ENCODE measurements around the gene PIP4K2B.

PIP4K2B gene

DNA sequence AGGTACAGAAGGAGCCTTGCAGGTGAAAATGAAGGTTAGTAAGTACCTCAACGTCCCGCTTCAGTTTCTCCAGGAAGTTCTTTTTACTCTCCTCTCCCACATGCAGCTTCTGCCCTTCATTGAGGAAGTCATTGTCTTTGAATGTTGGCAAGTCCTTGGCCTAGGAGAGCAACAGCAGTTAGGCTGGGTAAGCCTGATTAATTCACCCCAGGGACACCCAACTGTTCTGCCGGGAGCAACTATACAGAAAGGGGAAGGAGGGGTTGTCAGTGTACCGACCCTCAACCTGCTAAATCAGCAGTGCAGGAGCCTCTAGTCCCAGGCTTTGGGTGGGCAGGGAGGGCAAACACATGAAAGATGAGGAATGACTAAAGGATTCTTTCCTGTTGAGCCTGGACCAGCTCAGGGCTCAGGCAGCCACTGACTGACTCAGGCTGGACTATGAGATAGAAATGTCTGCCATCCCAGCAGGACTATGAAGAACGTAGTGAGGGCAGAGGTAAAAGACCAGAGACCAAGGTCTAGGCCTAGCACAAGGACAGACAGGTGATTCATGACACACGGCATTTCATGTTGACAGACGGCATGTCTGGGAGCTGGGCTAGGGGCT is 21.6 kb downstream of the PIP4K2B start:
- DNase-seq = no peak

DNA sequence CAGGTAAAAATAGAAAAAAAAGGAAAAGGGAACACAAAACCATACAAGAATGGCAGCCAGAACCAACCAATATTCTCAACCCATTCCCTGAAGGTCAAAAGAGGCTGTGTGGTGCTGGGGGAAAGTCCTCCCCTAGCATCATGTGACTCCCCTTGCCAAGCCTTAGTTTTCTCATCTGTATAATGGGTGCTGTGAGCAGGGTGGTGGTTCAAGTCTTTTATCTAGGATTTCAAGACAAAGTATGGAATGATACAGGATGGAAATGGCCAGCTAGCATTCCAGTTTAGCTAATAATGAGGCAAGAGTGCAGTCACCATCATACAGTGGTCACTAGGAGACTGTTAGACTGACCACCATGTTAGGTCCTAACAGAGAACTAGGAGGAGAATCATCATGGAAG is 26.1 kb downstream of the PIP4K2B start:
- DNase-seq = no peak

DNA sequence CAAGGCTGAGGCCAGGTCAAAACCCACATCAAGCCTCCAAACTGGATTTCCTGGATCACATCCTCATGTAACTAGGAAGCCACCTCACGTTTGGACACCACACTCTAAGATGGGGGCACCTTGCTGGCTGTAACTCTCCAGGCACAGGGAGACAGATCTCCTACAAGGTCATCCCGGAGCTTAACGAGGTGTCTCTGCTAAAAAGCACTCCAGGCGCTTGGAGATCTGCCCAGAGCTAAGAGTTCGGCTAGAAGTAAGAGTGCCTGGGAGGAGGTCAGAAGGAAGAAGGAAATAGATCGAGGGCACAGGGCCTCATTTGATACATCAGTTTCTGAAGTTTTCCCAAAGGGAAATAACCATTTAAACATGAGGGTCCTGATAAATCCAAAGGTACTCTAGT is 30.9 kb downstream of the PIP4K2B start:
- no peak for DNase-seq

DNA sequence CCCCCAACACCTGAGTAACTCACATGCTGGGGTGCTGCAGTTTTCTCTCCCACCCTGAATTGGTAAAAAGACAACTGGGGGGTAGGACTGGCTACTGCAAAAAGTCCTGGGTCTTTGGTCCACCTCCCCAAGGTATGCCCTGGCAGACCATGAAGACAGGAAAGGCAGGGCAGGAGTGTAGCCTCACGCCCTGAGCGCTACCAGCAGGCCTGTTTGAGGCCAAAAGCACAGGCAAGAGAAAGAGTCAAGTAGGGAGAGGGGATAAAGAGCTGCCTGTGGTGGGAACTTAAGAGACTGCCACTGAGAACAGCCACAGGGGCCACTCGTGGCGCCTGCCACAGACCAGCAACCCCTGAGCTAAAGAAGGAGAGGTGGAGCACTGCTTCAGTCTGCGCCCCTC is 33.0 kb downstream of the PIP4K2B start:
- DNase-seq = no peak

DNA sequence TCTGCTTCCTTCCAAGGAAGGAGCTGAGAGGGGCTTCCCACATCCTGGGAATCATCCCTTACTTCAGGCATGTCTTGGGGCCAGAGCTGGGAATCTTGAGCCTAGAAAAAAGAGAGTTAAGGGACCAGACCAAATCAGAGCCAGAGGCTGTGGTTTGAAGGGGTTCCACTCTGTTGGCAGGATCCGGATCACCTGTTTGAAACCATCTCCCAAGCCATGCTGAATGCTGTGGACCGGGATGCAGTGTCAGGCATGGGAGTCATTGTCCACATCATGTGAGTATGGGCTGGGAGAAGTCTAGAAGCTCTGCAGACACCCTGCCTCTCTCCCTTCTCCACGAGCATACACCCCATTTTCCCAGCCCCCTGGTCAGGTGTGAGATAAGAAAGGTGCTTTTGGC is 37.1 kb downstream of the PIP4K2B start:
- no peak for DNase-seq

DNA sequence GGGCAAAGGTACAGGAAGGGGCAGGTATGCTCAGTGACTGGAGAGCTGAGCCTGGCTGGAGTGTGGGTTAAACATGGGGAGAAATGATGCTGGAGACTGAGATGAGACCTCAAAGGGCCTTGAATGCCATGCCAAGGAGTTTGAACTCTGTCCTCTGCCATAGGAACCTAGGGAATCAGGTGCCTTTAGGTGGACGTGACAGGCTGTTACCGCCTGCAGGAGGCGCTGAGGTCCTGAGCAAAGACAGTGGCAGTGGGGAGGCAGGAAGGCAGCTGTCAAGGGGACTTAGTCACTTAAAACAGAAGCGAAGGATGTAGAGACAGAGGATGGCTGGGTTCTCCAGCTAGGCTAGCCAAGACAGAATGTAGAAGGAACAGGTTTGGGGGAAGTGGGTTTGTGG is 37.7 kb downstream of the PIP4K2B start:
- DNase-seq = no peak

DNA sequence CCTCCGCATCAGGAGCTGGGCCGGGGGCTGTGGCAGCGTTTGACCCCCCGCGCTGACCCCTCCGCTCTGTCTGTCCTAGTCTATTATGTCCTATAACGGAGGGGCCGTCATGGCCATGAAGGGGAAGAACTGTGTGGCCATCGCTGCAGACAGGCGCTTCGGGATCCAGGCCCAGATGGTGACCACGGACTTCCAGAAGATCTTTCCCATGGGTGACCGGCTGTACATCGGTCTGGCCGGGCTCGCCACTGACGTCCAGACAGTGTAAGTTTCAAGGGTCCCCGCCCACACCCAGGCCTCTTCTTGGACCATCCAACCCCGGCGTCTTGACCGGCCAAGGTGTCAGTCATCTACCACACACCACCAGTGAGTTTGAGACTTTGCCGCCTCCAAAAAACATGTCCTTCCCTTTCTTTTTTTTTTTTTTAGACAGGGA is 46.3 kb downstream of the PIP4K2B start:
- no peak for DNase-seq

DNA sequence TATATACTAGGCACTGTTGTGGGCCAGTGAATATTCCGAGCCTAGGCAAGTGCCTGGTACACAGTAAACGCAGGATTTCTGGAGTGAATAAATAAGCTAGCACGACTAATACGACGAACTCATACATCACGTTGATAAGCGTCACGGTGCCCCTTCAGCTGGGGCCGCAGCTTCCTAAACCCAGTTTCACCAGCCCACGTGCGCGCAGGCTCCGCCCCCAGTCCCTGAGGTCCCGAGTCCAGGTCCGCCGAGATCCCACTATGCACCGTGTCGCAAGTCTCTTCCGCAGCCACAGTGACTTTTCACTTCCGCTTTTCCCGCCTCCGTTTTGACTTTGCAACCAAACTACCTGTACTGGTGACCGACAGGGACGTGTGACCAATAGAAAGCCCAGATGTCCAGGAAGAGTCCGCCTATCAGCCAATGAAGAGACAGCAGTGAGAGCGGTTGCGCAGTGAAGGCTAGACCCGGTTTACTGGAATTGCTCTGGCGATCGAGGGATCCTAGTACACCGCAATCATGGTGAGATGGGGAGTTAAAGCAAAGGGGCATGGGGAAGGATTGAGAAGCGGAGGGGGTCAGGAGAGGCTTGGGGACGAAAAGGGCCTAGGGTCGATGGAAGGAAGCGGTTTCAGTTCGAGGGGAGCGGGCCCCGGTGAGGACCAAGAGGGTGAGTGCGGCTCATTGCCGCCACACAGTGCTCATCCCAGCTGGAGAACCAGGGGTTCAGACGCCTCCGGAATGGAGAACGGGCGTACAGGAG is 46.9 kb downstream of the PIP4K2B start, which contains the start of gene PSMB3:
PSMB3 (plus strand) TSS at position 434 of the 763 bp plus-strand sequence; CDS start at position 520, 86 bp downstream.
- peak; percentile 99 for DNase-seq

DNA sequence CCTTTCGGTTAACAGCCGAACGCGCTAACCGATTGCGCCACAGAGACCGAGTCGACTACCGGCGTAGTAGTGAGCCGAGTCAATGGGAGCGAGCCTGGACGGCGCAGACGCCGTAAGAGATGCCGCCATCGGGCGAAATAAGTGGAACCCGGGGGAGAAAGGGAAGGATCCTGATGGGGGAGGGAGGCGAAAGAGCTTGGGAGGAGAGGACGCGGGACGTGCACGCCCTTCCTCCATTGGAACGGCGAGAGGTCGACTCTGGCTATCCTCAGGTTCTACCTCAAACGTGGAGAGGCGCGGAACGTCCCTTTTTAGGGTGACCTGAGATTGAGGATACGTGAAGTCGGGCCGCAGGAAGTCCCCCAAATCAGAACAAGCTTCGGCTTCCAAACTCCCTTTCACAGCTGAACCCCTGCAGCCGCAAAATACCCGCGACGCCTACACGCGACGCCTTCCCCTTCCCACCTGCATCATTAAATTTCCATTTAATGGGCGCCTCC is 47.5 kb downstream of the PIP4K2B start:
- DNase-seq = peak; percentile 72

DNA sequence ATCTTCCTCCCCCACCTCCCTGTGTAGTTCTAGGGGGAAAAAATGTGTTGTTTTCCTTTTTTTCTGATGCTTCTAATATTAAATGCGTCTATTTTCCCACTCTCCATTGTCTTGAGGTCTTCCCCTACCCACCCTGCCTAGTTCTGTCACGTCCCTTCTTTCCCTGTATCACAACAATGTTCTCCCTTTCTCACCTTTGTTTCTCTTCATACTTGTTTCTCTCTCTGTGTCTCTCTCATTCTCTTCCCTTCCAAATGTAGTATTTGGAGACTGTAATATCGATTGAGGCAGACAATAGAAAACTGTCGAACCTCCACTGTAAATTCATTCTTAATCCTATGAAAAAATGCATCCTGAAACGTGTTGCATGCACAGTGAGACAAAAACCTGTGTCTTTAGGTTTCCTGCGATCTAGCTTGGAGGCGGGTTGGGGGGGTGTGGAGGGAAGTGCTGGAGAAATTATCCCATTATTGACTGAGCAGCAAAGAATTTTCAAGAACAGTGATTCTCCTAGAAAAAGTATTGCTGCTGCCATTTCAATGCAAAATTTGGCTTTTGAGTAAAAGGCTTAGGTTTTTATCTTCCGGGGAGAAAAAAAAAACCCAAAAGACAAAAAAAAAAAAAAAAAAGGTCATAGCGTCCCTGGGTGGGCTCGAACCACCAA is 48.1 kb downstream of the PIP4K2B start:
- no peak for DNase-seq

DNA sequence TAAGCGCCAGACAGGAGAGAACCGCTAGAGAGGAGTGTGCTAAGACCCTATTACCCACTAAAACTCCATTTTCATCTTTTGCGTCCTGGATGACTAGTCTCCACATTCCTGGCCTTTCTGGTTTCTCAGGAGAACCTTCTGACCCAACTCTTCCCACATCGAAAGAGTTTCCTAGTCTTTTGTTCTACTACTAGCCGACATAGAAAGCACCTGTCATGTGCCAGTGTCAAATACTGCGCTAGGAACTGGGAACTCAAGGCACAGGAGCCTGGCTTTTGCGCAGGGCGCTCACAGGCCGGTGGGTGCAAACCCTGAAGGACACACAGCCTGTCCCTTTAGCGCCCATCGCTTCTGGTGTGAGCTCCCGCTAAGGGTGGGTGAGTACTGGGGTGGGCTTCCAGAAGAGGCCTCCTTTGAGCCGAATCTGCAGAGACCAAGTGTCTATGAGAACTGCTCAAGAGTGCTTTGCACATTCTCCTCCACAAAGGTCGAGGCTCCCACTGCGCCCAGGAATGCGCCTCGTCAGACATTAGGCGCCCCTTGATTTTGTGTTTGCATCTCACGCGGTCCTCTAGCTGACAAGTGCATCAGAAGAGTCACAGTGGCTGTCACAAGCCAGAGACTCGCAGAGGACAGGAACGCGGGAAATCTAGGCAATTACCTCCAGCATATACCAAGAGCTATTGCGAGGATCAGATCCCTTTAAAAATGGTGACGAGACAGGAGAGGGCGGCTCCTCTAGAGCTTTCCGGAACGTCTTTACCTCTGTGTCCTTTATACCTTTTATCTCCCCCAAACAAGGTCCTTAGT is 48.8 kb downstream of the PIP4K2B start:
- DNase-seq = no peak

DNA sequence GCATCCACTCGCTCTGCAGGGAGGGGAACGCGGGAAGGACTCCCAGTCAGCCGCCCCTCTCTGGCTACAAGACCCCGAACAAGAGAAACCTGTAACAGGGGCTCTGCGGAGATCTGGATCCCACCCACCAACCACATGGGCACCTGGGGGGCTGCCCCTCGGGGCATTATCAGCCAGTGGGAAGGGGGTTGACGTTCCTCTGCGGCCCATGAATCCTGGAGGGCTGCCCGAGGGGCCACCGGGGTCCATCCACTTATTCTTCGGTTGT is 49.4 kb downstream of the PIP4K2B start:
- DNase-seq = no peak

DNA sequence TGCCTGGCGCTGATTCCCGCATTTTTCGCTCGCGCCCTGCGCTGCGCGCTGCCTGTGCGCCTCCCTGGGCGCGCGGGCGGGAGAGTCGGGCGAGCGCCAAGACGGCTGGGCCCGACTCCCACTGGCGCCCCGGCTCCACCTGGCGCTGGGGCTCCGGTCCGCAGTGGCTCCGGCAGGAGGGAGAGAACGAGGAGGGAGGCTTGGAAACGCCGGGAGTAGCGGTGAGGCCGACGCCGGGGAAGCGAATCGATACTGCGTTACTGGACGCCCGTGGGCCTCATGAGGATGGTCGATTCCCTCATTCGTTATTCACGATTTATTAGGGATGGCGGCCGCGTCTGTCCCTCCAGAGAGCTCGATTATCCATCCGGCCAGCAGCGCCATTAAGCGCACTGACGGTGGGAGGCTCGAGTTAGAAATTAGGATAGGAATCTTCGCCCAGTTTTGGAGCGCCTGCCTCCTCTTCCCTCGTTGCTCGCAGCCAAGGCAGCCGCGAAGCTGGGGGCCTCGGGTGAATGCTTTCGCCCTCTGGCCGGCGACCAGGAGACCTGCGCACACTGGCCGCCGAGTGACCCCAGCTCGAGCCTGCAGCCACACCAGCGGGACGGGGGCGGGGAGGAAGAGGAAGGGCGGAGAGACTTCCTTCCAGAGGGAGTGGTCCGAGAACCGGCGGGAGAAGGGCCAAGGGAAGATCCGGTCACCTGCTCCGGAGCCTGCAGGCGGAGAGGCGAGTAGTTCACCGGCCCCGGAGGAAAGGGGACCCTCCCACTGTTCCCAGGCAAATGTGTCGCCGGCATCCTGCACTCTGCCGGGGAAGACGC is 49.9 kb downstream of the PIP4K2B start:
- DNase-seq = no peak

DNA sequence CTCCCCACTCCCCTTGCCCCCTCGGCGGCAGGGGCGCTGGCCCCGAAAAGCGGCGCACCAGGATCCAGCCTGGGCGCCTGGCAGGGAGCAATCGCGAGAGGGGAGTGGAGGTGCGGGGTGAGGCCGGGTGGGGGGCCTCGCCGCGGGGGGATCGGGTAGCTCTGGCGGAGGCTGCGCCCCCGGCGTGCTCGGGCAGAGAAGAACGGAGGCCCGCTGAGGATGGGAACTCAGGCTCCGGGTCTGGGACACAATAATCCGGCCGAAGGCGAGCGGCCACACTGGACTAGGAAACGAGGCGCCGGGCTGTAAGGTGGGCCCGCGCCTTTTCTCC is 50.5 kb downstream of the PIP4K2B start:
- no peak for DNase-seq

DNA sequence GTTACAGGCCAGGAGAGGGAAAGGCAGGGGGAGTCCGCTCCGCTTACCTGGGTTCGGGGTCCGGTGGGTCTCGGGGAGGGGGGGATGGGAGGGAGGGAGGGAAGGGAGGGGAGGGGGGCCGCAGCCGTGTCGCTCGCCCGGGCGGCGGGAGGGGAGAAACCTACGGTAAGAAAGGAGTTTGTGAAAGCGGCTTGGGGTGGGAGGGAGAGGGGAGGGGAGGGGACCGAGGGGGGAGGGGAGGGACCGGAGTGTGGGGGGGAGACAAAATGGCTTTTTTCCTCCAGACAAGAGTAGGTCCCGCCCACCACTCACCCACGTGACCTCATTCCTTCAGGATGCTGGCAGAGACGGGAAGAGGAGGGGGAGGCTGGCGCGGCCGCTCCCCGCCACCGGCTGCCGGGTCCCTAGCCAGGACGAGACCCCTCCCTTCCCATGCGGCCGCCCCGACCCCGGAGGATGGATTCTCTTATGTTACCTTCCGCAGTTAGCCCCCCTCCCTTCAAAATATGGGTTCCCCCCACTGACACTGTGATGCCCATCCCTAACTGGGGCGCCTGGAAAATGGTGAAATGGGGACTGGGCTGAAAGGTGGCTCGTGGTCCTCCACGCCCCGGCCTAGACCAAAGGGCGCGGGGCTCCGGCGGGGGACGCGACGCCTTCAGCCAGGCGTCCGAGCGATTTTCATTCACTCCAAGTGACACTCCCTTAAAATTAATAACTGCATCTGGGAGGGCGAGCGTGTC is 51.0 kb downstream of the PIP4K2B start, which contains the start of gene PCGF2:
PCGF2 (minus strand) TSS at position 188 of the 743 bp plus-strand sequence. CDS start 7,934 bp downstream, outside the sequence.
- peak; percentile 41 for DNase-seq

DNA sequence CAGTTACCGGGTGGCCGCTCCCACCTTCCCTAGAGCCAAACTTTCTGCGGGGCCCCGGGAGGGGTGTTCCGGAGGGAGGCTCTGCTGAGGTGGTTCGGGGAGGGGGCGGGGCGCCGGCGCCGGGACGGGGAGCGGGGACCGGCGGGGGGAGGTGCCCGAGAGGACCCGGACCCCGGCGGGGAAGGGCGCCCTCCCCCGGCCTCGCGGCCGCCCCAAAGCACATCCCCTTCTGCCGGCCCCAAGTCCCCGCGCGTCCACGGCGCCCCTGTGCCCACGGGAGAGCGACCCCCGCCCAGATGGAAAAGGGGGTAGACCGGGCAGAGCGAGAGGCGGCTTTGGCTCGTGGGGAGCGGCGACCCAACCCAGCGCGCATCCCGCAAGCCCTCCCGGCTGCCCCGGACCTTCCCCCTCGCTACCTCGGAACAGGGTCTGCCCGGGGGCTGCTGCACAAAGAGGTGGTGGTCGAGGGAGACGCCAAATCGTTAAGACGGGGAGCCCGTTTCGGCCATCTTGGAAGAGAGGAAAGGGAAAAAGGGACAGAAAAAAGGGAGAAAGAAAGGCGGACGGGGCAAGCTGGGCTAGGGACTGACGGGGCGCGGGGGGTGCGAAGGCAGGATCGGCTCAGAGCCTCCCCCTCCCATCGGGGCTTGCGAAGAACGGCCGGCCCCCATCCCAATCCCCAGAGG is 51.8 kb downstream of the PIP4K2B start:
- DNase-seq = no peak

DNA sequence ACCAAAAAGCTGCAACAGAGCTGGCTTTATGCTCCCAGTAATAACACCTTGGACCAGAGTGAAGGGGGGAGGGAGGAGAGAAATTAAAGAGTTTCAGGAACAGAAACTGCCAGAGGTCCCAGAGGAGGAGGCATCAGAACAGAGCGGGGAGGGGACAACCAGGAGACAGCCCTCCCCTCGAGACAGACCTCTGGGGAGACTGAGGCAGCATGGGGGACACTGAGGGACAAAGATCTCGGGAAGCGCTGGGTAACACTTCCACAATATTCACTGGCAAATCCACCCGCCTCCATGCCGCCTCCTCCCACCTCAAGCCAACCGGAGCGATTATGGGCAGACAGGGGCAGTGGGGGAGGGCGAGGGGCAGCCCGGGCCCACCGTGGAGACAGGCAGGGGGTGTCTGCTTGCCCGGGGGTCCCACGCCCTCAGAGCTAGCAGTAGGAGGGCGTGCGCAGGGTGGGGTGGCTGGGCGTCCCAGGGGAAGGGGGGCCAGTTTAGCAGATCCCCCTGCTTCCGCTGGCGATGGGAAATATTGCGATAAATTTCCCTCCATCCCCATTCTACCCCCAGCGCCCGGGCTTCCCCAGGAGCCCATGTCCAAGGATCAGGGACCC is 52.4 kb downstream of the PIP4K2B start:
- DNase-seq = no peak

DNA sequence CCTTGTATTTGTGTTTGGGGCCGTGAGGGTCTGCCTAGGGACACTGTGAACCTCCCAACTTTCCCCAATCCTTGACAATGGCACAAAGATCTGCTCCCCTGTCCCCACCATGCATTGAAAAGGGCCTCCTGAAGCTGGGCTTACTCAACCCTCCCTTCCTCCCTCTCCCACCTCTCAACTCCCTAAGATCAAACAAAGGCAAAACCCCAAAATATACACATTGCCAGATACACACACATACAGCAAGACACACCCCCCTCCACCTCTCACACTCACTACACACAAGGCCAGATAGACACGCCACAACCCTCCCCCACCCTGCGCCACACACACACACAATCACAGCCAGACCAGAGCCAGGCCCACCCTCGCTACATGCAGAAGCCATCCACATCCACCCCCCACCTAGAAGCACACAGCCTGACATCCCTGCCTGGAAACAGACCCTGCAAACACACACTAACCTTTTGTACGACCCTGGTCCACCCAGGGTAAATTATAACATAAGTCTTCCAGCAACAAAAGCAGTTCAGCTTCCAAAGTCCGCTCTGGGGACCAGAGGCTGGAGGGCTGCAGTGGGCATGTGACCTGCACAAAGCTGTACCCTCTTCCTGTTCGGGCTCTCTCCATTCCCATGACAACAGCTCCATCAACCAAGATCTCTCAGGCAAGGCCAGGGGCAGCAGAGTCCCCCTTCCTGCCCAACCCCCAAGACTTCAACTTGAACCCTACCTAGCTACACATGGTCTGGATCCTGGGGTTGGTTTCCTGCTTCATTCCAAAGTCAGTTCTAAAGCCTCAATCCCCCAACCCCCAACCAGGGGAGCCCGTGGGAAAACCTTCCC is 53.1 kb downstream of the PIP4K2B start:
- DNase-seq = no peak

DNA sequence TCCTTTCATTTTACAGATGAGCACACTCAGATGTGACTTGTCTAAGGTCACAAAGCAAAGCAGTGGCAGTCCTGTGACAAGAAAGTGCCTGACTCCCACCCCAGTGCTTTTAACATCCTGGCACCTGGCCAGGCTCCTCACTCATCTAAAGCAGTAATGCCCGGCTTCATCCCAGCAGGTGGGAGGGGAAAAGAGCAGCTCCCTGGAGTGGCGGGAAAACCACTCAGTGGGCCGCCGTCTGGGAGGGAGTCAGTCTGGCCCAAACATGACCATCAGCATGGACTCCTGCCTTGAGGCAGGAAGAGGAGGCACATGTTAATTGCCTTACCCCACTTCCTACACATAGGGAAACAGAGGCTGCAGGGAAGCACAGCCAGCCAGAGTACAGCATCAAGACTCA is 53.8 kb downstream of the PIP4K2B start:
- no peak for DNase-seq

All from GDM1 (cell line).